ENCODE results near the gene DENND10. TPM values are rescaled to one million over a fixed set of nuclear protein-coding genes. Genes with fewer than 3 reads are reported as not detected.

The DENND10 gene, protein sequence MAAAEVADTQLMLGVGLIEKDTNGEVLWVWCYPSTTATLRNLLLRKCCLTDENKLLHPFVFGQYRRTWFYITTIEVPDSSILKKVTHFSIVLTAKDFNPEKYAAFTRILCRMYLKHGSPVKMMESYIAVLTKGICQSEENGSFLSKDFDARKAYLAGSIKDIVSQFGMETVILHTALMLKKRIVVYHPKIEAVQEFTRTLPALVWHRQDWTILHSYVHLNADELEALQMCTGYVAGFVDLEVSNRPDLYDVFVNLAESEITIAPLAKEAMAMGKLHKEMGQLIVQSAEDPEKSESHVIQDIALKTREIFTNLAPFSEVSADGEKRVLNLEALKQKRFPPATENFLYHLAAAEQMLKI
- 48.5 and 72.3 TPM in 2 replicates for total RNA-seq

DNA sequence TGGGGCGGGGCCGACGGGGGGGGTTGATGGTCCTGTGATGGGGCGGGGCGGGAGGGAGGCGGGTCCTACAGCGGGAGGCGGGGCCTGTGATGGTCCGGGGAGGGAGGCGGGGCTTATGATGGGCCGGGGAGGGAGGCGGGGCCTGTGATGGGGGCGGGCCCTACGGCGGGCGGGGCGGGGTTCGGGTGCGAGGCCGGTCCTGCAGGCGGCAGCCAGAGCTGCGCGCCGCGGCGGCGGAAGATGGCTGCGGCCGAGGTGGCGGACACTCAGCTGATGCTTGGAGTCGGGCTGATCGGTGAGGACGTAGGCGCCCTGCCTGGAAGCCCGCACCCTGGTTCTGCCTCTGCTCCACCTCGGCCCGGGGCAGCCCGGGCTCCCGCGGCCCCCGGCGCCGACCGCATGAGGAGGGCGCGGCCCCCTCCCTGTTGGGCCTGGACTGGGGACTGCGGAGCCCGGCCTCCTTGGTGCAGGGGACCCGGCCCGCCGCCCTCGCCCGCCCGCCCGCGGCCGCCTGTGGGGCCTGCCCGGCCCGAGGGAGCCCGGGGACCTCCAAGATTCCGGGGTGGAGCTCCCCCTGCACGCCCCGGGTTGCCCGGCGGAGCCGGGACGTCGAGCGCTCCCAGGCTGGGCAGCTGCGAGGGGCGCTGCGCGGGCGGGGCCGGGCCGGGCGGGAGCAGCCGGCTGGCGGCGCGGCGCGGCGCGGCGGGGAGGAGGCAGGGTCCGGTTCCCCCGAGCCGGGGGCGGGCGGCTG is at the start of gene DENND10:
TSS of gene DENND10 (plus strand) at position 211 of the 751 bp plus-strand sequence. CDS start at position 241, 30 bp downstream.

DNA sequence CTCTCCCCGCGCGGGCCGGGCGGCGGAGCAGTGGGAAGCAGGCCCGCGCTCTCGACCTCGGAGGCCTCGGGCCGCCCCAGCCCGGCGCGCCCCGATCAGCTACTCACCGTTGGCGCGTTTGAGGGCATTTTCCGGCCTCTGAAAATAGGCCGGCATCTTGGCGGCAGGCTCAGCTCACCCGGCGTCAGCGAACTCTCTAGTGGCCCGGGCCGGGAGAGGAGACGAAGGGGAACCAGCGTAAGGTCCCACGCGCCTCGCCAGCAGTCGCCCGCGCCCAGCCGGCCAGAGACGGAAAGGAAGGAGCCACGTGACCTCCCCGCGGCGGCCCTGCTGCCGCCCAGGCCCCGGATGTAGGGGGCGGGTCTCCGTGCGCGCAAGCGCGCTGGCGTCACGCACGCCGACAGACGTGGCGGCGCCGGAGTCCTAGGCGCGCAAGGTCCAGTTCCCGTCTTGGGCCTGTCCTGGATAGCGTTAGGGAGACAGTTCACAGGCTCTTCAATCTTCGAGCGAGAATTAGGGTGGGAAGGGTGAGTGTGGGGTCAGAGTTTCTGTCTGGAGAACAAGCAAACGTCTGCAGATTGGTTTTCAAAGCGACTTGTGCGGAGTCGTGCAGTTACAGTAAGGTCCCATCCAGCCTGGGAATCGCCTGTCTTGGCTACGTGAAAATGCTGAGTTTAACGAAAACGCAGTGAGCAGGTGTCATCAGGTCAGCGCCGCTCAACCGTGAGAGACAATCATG is 23.2 kb upstream of the DENND10 start, which contains the start of gene EIF3A:
TSS of gene EIF3A (minus strand) at position 297 of the 739 bp plus-strand sequence. CDS start at position 156, 141 bp downstream.

DNA sequence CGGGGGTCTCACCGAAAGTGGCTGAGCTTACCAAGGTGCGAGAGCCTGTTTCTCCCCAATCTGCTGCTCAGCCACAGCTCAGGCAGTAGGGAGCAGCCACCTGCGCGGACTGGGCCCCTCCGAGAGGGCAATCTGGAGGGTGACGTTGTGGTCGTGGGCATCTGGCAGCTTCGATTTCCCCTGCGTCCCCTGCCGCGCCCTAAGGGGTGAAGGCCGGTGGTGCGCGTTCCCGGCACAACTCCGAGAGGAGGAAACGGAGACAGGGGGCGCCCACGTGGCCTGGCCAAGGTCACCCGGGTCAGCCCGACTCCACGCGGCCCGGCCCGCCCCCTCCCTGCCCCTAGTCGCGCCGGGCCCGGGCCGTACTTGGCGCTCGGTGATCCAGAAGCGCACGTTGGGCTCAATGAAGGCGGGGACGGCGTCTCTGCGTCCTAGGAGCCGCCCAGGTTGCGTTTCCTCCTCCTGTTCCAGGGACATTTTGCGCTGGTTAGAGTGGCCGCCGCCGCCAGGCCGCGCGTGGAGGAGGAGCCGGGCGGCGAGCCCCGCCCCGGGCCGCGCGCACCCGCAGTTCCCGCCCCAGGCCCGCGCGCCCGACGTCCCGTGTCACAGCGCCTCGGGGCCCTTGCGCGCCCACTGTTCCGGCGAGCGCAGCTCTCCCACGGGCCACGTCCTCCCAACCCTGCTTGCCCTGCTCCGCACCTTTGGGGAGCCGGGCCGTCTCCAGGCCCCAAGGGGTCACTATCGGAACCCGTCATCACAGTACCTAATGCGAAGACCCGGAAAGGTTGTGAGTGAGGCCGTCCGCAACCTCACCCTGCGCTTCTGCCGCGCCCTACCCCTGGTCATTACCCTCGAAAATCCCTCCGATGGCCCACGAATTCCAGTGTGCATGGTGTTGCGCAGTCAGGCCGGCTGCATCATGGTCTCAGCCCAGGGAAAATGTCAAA is 61.5 kb downstream of the DENND10 start, which contains the start of gene SFXN4:
TSS of gene SFXN4 (minus strand) at position 544 of the 947 bp plus-strand sequence. CDS start at position 477, 67 bp downstream.

DNA sequence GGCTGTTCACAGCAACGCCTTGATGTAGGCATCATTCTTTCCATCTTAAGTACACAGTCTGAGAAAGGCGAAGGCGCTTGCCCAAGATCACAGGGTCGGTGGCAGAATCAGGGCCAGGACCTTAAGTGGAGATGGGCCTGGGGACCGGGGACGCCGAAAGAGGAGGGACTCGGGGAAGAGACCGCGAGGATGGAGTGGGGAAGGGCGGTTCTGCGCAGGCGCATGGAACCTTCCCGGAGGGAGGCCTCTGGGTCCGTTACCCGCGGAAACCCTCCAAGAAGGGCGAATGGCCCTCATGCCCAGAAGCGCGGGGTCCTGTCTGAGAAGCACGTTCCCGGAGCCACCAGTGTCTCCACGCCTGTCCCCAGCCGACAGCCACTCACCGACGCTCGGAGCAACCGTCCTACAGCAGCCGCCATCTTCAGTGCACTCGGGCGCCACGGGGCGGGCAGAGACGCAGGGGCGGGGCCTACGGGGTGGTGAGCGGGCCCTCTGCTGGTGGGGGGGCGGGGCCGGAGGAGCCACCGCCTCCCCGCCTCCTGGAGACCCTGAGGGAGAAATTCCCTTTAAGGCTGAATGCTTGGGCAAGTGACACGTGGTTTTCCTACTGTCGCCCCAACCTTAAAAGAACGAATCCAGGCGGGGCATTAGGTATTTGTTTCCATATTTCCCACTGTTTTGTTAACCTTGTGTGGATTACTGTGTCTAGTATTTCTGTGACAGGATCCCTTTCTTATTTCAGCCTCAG is 74.6 kb downstream of the DENND10 start, which contains the start of gene PRDX3:
TSS of gene PRDX3 (minus strand) at position 441 of the 748 bp plus-strand sequence. CDS start at position 419, 22 bp downstream.

Other genes with a start within 250 kb of the DENND10 start
- 0.68 and 2.1 TPM in 2 replicates for gene NANOS1, start 74.4 kb upstream of the DENND10 start, total RNA-seq
- gene EIF3A, start 23.3 kb upstream of the DENND10 start, total RNA-seq = 179 and 222 TPM in 2 replicates
- gene SFXN4, start 61.6 kb downstream of the DENND10 start, total RNA-seq = 24.3 and 30.4 TPM in 2 replicates
- 120 and 172 TPM in 2 replicates for gene PRDX3, start 74.7 kb downstream of the DENND10 start, total RNA-seq
- gene GRK5, start 103.5 kb downstream of the DENND10 start, total RNA-seq = 3.1 and 4.9 TPM in 2 replicates